Measurements from ENCODE around the gene LRRC53.

Gene LRRC53

GRCh38 chr1:74522148-74522547, 9.7 kb upstream of the LRRC53 start:
- Histone ChIP-seq H3K9ac (ENCODE audit: low read depth in 1 of 2, low read length in 2 of 2) (no peak overlapping the region), H3K36me3 (ENCODE audit: control insufficient read depth in 2 of 2, insufficient read depth in 2 of 2, low read length in 2 of 2) (no peaks in the 10 kb centered on the region), H3K4me3 (ENCODE audit: low read length in 2 of 2) (no peak overlapping the region), H3K27ac (ENCODE audit: low read depth in 2 of 2, low read length in 2 of 2) (no peak overlapping the region), H3K27me3 (ENCODE audit: control insufficient read depth in 2 of 2, insufficient read depth in 2 of 2, low read length in 2 of 2) (no peaks in the 10 kb centered on the region), H3K4me1 (ENCODE audit: control insufficient read depth in 2 of 2, insufficient read depth in 2 of 2, low read length in 2 of 2) (no peaks in the 10 kb centered on the region), H3K9me3 (ENCODE audit: control insufficient read depth in 2 of 2, low read length in 2 of 2) (no peaks in the 10 kb centered on the region)

GRCh38 chr1:74517599-74518051, 5.2 kb upstream of the LRRC53 start:
- Histone ChIP-seq H3K4me3 (ENCODE audit: low read length in 2 of 2) (no peak overlapping the region), H3K36me3 (ENCODE audit: control insufficient read depth in 2 of 2, insufficient read depth in 2 of 2, low read length in 2 of 2) (no peaks in the 10 kb centered on the region), H3K27me3 (ENCODE audit: control insufficient read depth in 2 of 2, insufficient read depth in 2 of 2, low read length in 2 of 2) (no peaks in the 10 kb centered on the region), H3K9ac (ENCODE audit: low read depth in 1 of 2, low read length in 2 of 2) (no peak overlapping the region), H3K4me1 (ENCODE audit: control insufficient read depth in 2 of 2, insufficient read depth in 2 of 2, low read length in 2 of 2) (no peaks in the 10 kb centered on the region), H3K27ac (ENCODE audit: low read depth in 2 of 2, low read length in 2 of 2) (no peak overlapping the region), H3K9me3 (ENCODE audit: control insufficient read depth in 2 of 2, low read length in 2 of 2) (no peaks in the 10 kb centered on the region)

- Histone ChIP-seq H3K4me3 (ENCODE audit: low read length in 2 of 2) (no peak overlapping the region), H3K9ac (ENCODE audit: low read depth in 1 of 2, low read length in 2 of 2) (no peak overlapping the region), H3K27me3 (ENCODE audit: control insufficient read depth in 2 of 2, insufficient read depth in 2 of 2, low read length in 2 of 2) (no peaks in the 10 kb centered on the region), H3K36me3 (ENCODE audit: control insufficient read depth in 2 of 2, insufficient read depth in 2 of 2, low read length in 2 of 2) (no peaks in the 10 kb centered on the region), H3K4me1 (ENCODE audit: control insufficient read depth in 2 of 2, insufficient read depth in 2 of 2, low read length in 2 of 2) (no peaks in the 10 kb centered on the region), H3K9me3 (ENCODE audit: control insufficient read depth in 2 of 2, low read length in 2 of 2) (no peaks in the 10 kb centered on the region), H3K27ac (ENCODE audit: low read depth in 2 of 2, low read length in 2 of 2) (no peak overlapping the region)
Measured at GRCh38 chr1:74513411-74514300, 1.2 kb upstream of the LRRC53 start.

GRCh38 chr1:74508449-74508848, 4.0 kb downstream of the LRRC53 start:
- H3K27ac ChIP-seq (ENCODE audit: low read depth in 2 of 2, low read length in 2 of 2): no peak overlapping the region
- H3K9ac ChIP-seq (ENCODE audit: low read depth in 1 of 2, low read length in 2 of 2): no peak overlapping the region
- no peak overlapping the region for H3K4me3 ChIP-seq (ENCODE audit: low read length in 2 of 2)
- no peaks in the 10 kb centered on the region for H3K27me3 ChIP-seq (ENCODE audit: control insufficient read depth in 2 of 2, insufficient read depth in 2 of 2, low read length in 2 of 2)
- no peaks in the 10 kb centered on the region for H3K4me1 ChIP-seq (ENCODE audit: control insufficient read depth in 2 of 2, insufficient read depth in 2 of 2, low read length in 2 of 2)
- H3K9me3 ChIP-seq (ENCODE audit: control insufficient read depth in 2 of 2, low read length in 2 of 2): no peaks in the 10 kb centered on the region
- H3K36me3 ChIP-seq (ENCODE audit: control insufficient read depth in 2 of 2, insufficient read depth in 2 of 2, low read length in 2 of 2): no peaks in the 10 kb centered on the region

- Histone ChIP-seq H3K9ac (ENCODE audit: low read depth in 1 of 2, low read length in 2 of 2) (no peak overlapping the region), H3K9me3 (ENCODE audit: control insufficient read depth in 2 of 2, low read length in 2 of 2) (no peaks in the 10 kb centered on the region), H3K4me1 (ENCODE audit: control insufficient read depth in 2 of 2, insufficient read depth in 2 of 2, low read length in 2 of 2) (no peaks in the 10 kb centered on the region), H3K27me3 (ENCODE audit: control insufficient read depth in 2 of 2, insufficient read depth in 2 of 2, low read length in 2 of 2) (no peaks in the 10 kb centered on the region), H3K27ac (ENCODE audit: low read depth in 2 of 2, low read length in 2 of 2) (no peak overlapping the region), H3K4me3 (ENCODE audit: low read length in 2 of 2) (no peak overlapping the region), H3K36me3 (ENCODE audit: control insufficient read depth in 2 of 2, insufficient read depth in 2 of 2, low read length in 2 of 2) (no peaks in the 10 kb centered on the region)
Measured at GRCh38 chr1:74505928-74506710, 6.3 kb downstream of the LRRC53 start.

- Histone ChIP-seq H3K27me3 (ENCODE audit: control insufficient read depth in 2 of 2, insufficient read depth in 2 of 2, low read length in 2 of 2) (no peaks in the 10 kb centered on the region), H3K36me3 (ENCODE audit: control insufficient read depth in 2 of 2, insufficient read depth in 2 of 2, low read length in 2 of 2) (no peaks in the 10 kb centered on the region), H3K27ac (ENCODE audit: low read depth in 2 of 2, low read length in 2 of 2) (no peak overlapping the region), H3K4me3 (ENCODE audit: low read length in 2 of 2) (no peak overlapping the region), H3K4me1 (ENCODE audit: control insufficient read depth in 2 of 2, insufficient read depth in 2 of 2, low read length in 2 of 2) (no peaks in the 10 kb centered on the region), H3K9ac (ENCODE audit: low read depth in 1 of 2, low read length in 2 of 2) (no peak overlapping the region), H3K9me3 (ENCODE audit: control insufficient read depth in 2 of 2, low read length in 2 of 2) (no peaks in the 10 kb centered on the region)
Measured at GRCh38 chr1:74504933-74505512, 7.4 kb downstream of the LRRC53 start.

- Histone ChIP-seq H3K9ac (ENCODE audit: low read depth in 1 of 2, low read length in 2 of 2) (no peak overlapping the region), H3K4me3 (ENCODE audit: low read length in 2 of 2) (no peak overlapping the region), H3K36me3 (ENCODE audit: control insufficient read depth in 2 of 2, insufficient read depth in 2 of 2, low read length in 2 of 2) (no peaks in the 10 kb centered on the region), H3K27me3 (ENCODE audit: control insufficient read depth in 2 of 2, insufficient read depth in 2 of 2, low read length in 2 of 2) (no peaks in the 10 kb centered on the region), H3K4me1 (ENCODE audit: control insufficient read depth in 2 of 2, insufficient read depth in 2 of 2, low read length in 2 of 2) (no peaks in the 10 kb centered on the region), H3K9me3 (ENCODE audit: control insufficient read depth in 2 of 2, low read length in 2 of 2) (no peaks in the 10 kb centered on the region), H3K27ac (ENCODE audit: low read depth in 2 of 2, low read length in 2 of 2) (no peak overlapping the region)
Measured at GRCh38 chr1:74504125-74504932, 8.1 kb downstream of the LRRC53 start.

- Histone ChIP-seq H3K27me3 (ENCODE audit: control insufficient read depth in 2 of 2, insufficient read depth in 2 of 2, low read length in 2 of 2) (no peaks in the 10 kb centered on the region), H3K4me1 (ENCODE audit: control insufficient read depth in 2 of 2, insufficient read depth in 2 of 2, low read length in 2 of 2) (no peaks in the 10 kb centered on the region), H3K36me3 (ENCODE audit: control insufficient read depth in 2 of 2, insufficient read depth in 2 of 2, low read length in 2 of 2) (no peaks in the 10 kb centered on the region), H3K9ac (ENCODE audit: low read depth in 1 of 2, low read length in 2 of 2) (no peak overlapping the region), H3K27ac (ENCODE audit: low read depth in 2 of 2, low read length in 2 of 2) (no peak overlapping the region), H3K4me3 (ENCODE audit: low read length in 2 of 2) (no peak overlapping the region), H3K9me3 (ENCODE audit: control insufficient read depth in 2 of 2, low read length in 2 of 2) (no peaks in the 10 kb centered on the region)
Measured at GRCh38 chr1:74502858-74503257, 9.6 kb downstream of the LRRC53 start.

- no peaks in the 10 kb centered on the region for H3K36me3 ChIP-seq (ENCODE audit: control insufficient read depth in 2 of 2, insufficient read depth in 2 of 2, low read length in 2 of 2)
- no peaks in the 10 kb centered on the region for H3K9me3 ChIP-seq (ENCODE audit: control insufficient read depth in 2 of 2, low read length in 2 of 2)
- H3K4me3 ChIP-seq (ENCODE audit: low read length in 2 of 2): no peak overlapping the region
- no peaks in the 10 kb centered on the region for H3K27me3 ChIP-seq (ENCODE audit: control insufficient read depth in 2 of 2, insufficient read depth in 2 of 2, low read length in 2 of 2)
- H3K4me1 ChIP-seq (ENCODE audit: control insufficient read depth in 2 of 2, insufficient read depth in 2 of 2, low read length in 2 of 2): no peaks in the 10 kb centered on the region
- H3K9ac ChIP-seq (ENCODE audit: low read depth in 1 of 2, low read length in 2 of 2): no peak overlapping the region
- H3K27ac ChIP-seq (ENCODE audit: low read depth in 2 of 2, low read length in 2 of 2): no peak overlapping the region
Measured at GRCh38 chr1:74502432-74502831, 10.0 kb downstream of the LRRC53 start.

Measured in mucosa of rectum (tissue), 2 donors.